GM12878 (cell line): ENCODE results near the gene B4GALT5.

Experiments
- NFYA ChIP-seq: IDR thresholded peaks from 2 replicates; pipeline ENCODE4 v1.6.1; 2011; ENCODE audit warnings: low read depth, mild to moderate bottlenecking, low read length, improper control_type of control experiment, borderline replicate concordance
- SP1 ChIP-seq: IDR thresholded peaks from one replicate; pipeline ENCODE4 v1.6.1; 2011; ENCODE audit warnings: low read depth, low read length
- TF ChIP-seq, protein P1 (sequence below): fragments of 450-650 bp; IDR thresholded peaks from 2 replicates; pipeline ENCODE4 v1.6.1; 2017; ENCODE audit warnings: antibody characterized with exemption, mild to moderate bottlenecking, moderate library complexity

DNA sequence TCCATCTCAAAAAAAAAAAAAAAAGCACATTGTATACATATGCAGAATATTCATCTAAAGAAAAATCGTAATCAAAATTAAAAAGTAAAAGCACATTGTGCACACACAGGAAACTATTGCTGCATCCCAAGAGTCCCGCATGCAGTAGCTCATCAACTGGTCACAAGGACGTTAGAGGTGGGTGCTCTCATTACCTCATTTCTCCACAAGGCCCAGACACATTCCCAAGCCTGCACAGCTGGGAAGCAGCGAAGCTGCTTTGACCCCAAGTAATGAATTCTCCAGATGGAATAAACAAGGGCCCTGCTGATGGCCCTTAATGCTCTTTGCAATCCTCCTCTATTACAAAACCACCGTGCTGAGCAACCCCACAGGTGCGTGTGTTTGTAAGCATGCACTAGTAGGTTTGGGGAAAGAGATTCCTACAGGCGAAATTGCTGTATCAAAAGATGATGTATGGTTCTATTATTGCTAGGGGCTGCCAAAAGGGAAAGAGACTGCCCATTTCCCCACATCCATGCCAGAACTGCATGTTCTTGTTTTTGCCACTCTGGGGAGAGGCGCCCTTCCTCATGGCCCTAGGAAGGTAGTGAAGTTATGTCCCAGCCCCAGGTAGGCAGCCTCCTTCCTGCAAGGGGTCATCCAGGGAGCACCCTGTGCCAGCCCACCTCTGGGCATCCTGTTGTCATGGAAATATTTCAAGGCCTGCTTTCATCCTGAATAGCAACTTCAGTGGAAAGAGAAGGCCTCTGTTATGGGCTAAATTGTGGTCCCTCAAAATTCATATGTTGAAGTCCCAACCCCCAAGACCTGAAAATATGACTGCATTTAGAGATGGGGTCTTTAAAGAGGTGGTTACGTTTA lies 111.1 kb downstream of the B4GALT5 start:
- no peak for TF ChIP-seq SP1
- no peak for TF ChIP-seq NFYA
- TF ChIP-seq, protein P1, sequence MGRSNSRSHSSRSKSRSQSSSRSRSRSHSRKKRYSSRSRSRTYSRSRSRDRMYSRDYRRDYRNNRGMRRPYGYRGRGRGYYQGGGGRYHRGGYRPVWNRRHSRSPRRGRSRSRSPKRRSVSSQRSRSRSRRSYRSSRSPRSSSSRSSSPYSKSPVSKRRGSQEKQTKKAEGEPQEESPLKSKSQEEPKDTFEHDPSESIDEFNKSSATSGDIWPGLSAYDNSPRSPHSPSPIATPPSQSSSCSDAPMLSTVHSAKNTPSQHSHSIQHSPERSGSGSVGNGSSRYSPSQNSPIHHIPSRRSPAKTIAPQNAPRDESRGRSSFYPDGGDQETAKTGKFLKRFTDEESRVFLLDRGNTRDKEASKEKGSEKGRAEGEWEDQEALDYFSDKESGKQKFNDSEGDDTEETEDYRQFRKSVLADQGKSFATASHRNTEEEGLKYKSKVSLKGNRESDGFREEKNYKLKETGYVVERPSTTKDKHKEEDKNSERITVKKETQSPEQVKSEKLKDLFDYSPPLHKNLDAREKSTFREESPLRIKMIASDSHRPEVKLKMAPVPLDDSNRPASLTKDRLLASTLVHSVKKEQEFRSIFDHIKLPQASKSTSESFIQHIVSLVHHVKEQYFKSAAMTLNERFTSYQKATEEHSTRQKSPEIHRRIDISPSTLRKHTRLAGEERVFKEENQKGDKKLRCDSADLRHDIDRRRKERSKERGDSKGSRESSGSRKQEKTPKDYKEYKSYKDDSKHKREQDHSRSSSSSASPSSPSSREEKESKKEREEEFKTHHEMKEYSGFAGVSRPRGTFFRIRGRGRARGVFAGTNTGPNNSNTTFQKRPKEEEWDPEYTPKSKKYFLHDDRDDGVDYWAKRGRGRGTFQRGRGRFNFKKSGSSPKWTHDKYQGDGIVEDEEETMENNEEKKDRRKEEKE = no peak
